HEK293 (cell line): ENCODE measurements around the gene NUP210.

Experiments used
- AEBP2 ChIP-seq: fragments of 450-650 bp; formaldehyde crosslinking; IDR thresholded peaks from 2 replicates; pipeline ENCODE4 v1.5.1; 2016; ENCODE audit warnings: missing biosample characterization, missing genetic modification characterization, borderline replicate concordance
- GLI2 ChIP-seq: fragments of 450-650 bp; formaldehyde crosslinking; IDR thresholded peaks from 2 replicates; pipeline ENCODE4; 2017; ENCODE audit warnings: missing biosample characterization, missing genetic modification characterization, low read depth, borderline replicate concordance
- HIC1 ChIP-seq: fragments of 450-650 bp; formaldehyde crosslinking; IDR thresholded peaks from 2 replicates; pipeline ENCODE4 v1.5.1; 2016; ENCODE audit warnings: missing biosample characterization, missing genetic modification characterization
- REPIN1 ChIP-seq: fragments of 450-650 bp; formaldehyde crosslinking; IDR thresholded peaks from 2 replicates; pipeline ENCODE4 v1.5.1; 2017; ENCODE audit warnings: missing biosample characterization, missing genetic modification characterization, low read depth
- WT1 ChIP-seq: fragments of 450-650 bp; formaldehyde crosslinking; IDR thresholded peaks from 2 replicates; pipeline ENCODE4 v1.5.1; 2016; ENCODE audit warnings: missing biosample characterization, missing genetic modification characterization
- ZBTB44 ChIP-seq: fragments of 450-650 bp; IDR thresholded peaks from 2 replicates; pipeline ENCODE4 v1.5.1; 2018; ENCODE audit warnings: missing biosample characterization, mild to moderate bottlenecking, missing genetic modification characterization
- ZFHX2 ChIP-seq: fragments of 450-650 bp; formaldehyde crosslinking; conservative IDR thresholded peaks from 2 replicates; pipeline ENCODE4 v1.5.1; 2016; ENCODE audit warnings: missing biosample characterization, missing genetic modification characterization
- ZNF211 ChIP-seq: fragments of 450-650 bp; formaldehyde crosslinking; IDR thresholded peaks from 2 replicates; pipeline ENCODE4 v1.5.1; 2016; ENCODE audit warnings: low read depth, missing biosample characterization, missing genetic modification characterization
- ZNF280C ChIP-seq: fragments of 450-650 bp; formaldehyde crosslinking; IDR thresholded peaks from 2 replicates; pipeline ENCODE4 v1.5.1; 2016; ENCODE audit warnings: missing biosample characterization, missing genetic modification characterization
- ZNF292 ChIP-seq: fragments of 450-650 bp; formaldehyde crosslinking; IDR thresholded peaks from 2 replicates; pipeline ENCODE4 v1.5.1; 2016; ENCODE audit warnings: low read depth, missing biosample characterization, missing genetic modification characterization, borderline replicate concordance
- ZNF302 ChIP-seq: fragments of 450-650 bp; formaldehyde crosslinking; IDR thresholded peaks from 2 replicates; pipeline ENCODE4 v1.5.1; 2016; ENCODE audit warnings: missing biosample characterization, missing genetic modification characterization, low read depth
- ZNF335 ChIP-seq: fragments of 450-650 bp; formaldehyde crosslinking; conservative IDR thresholded peaks from 2 replicates; pipeline ENCODE4 v1.5.1; 2016; ENCODE audit warnings: missing biosample characterization, missing genetic modification characterization
- ZNF426 ChIP-seq: fragments of 450-650 bp; formaldehyde crosslinking; IDR thresholded peaks from 2 replicates; pipeline ENCODE4 v1.5.1; 2017; ENCODE audit warnings: missing biosample characterization, missing genetic modification characterization, mild to moderate bottlenecking, inconsistent platforms, moderate library complexity
- ZNF501 ChIP-seq: fragments of 450-650 bp; formaldehyde crosslinking; IDR thresholded peaks from 2 replicates; pipeline ENCODE4 v1.5.1; 2016; ENCODE audit warnings: missing biosample characterization, missing genetic modification characterization
- ZNF510 ChIP-seq: fragments of 450-650 bp; formaldehyde crosslinking; IDR thresholded peaks from 2 replicates; pipeline ENCODE4 v1.5.1; 2018; ENCODE audit warnings: mild to moderate bottlenecking, missing genetic modification characterization, missing biosample characterization; ENCODE audit not compliant: insufficient replicate concordance
- ZNF529 ChIP-seq: fragments of 450-650 bp; formaldehyde crosslinking; IDR thresholded peaks from 2 replicates; pipeline ENCODE4 v1.5.1; 2017; ENCODE audit warnings: missing genetic modification characterization, missing biosample characterization; ENCODE audit not compliant: insufficient replicate concordance
- ZNF548 ChIP-seq: fragments of 450-650 bp; formaldehyde crosslinking; IDR thresholded peaks from 2 replicates; pipeline ENCODE4 v1.5.1; 2016; ENCODE audit warnings: missing biosample characterization, missing genetic modification characterization
- ZNF596 ChIP-seq: fragments of 450-650 bp; IDR thresholded peaks from 2 replicates; pipeline ENCODE4 v1.5.0; 2018; ENCODE audit warnings: missing biosample characterization, mild to moderate bottlenecking, missing genetic modification characterization, moderate library complexity
- ZNF664 ChIP-seq: fragments of 450-650 bp; formaldehyde crosslinking; IDR thresholded peaks from 2 replicates; pipeline ENCODE4 v1.5.1; 2016; ENCODE audit warnings: missing biosample characterization, missing genetic modification characterization
- ZNF692 ChIP-seq: fragments of 450-650 bp; formaldehyde crosslinking; IDR thresholded peaks from 2 replicates; pipeline ENCODE4 v1.5.1; 2016; ENCODE audit warnings: missing biosample characterization, missing genetic modification characterization
- ZNF837 ChIP-seq: fragments of 450-650 bp; formaldehyde crosslinking; IDR thresholded peaks from 2 replicates; pipeline ENCODE4 v1.5.1; 2016; ENCODE audit warnings: missing biosample characterization, missing genetic modification characterization

NUP210 gene

GRCh38 chr3:13419505-13420044, 547 bp downstream of the NUP210 start (continued):
- TF ChIP-seq ZNF548 (tag by site-specific recombination), result no peak
- TF ChIP-seq ZNF501 (tag by site-specific recombination), result no peak
- no peak for TF ChIP-seq GLI2 (tag by site-specific recombination)
- TF ChIP-seq ZNF426 (tag by site-specific recombination), result no peak
- peak; percentile 88 for TF ChIP-seq ZNF335 (tag by site-specific recombination)
- TF ChIP-seq ZNF837 (tag by site-specific recombination), result no peak
- 0 out of 2 replicates have a peak, but pooled peaks have one; percentile 6 for TF ChIP-seq WT1 (tag by site-specific recombination)
- no peak for TF ChIP-seq ZNF529 (tag by site-specific recombination)
- no peak for TF ChIP-seq ZBTB44
- TF ChIP-seq ZNF302 (tag by site-specific recombination), result no peak
- TF ChIP-seq ZNF596 (tag by site-specific recombination), result 0 out of 2 replicates have a peak, but pooled peaks have one; percentile 8
- no peak for TF ChIP-seq ZNF280C
- TF ChIP-seq AEBP2 (tag by site-specific recombination), result no peak
- no peak for TF ChIP-seq ZNF292
- TF ChIP-seq HIC1, result no peak
- TF ChIP-seq ZNF692 (tag by site-specific recombination), result no peak
- no peak for TF ChIP-seq ZNF510
- no peak for TF ChIP-seq REPIN1 (tag by site-specific recombination)
- TF ChIP-seq ZNF211 (tag by site-specific recombination), result no peak
- TF ChIP-seq ZNF664, result no peak
- TF ChIP-seq ZFHX2 (tag by site-specific recombination), result peak; percentile 61; the same call in 1 of the 2 replicates
